Mammary epithelial cell (primary cell): ENCODE results near the gene ROBO3.

Experiments used
- EZH2 ChIP-seq: IDR thresholded peaks from 2 replicates; pipeline ENCODE4 v1.6.1; 2012; ENCODE audit warnings: low read length, inconsistent platforms, borderline replicate concordance
- TF ChIP-seq, protein P1 (sequence below), 2 donors: IDR thresholded peaks in 1 of 2; conservative IDR thresholded peaks in 1 of 2; 2 replicates each; pipeline ENCODE4 v1.5.1; 2011 to 2012; ENCODE audit warnings: inconsistent platforms in 2 of 2, low read length in 2 of 2, mild to moderate bottlenecking in 2 of 2, control low read depth in 1 of 2, low read depth in 1 of 2; ENCODE audit not compliant: insufficient read depth in 1 of 2; ENCODE audit errors: extremely low read depth in 1 of 2

DNA sequence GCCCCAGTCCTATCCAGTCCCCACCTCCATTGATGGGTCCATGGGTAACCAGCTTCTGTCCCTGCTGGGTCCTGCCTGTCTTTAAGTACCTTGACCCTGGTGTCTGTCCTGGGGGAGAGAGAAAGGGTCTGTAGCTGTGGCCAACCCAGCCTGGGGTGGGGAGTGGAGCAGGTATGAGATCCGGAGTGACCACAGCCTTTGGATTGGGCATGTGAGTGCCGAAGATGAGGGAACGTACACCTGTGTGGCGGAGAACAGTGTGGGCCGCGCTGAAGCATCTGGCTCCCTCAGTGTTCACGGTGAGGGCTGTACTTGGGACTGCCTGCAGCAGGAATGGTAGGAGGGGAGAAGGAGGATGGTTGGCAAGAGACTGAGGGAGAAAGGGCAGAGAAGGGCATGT is 5.2 kb downstream of the ROBO3 start:
- TF ChIP-seq, protein P1, sequence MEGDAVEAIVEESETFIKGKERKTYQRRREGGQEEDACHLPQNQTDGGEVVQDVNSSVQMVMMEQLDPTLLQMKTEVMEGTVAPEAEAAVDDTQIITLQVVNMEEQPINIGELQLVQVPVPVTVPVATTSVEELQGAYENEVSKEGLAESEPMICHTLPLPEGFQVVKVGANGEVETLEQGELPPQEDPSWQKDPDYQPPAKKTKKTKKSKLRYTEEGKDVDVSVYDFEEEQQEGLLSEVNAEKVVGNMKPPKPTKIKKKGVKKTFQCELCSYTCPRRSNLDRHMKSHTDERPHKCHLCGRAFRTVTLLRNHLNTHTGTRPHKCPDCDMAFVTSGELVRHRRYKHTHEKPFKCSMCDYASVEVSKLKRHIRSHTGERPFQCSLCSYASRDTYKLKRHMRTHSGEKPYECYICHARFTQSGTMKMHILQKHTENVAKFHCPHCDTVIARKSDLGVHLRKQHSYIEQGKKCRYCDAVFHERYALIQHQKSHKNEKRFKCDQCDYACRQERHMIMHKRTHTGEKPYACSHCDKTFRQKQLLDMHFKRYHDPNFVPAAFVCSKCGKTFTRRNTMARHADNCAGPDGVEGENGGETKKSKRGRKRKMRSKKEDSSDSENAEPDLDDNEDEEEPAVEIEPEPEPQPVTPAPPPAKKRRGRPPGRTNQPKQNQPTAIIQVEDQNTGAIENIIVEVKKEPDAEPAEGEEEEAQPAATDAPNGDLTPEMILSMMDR (conservative IDR thresholded peaks at IDR 0.05 in 1 of 2, IDR thresholded peaks at IDR 0.05 in 1 of 2; ENCODE audit: extremely low read depth in 1 of 2, insufficient read depth in 1 of 2, low read depth in 1 of 2, low read length in 2 of 2) = no peak
- TF ChIP-seq EZH2 = no peak
